ENCODE data around the gene ADARB2. TPM values are rescaled to one million over a fixed set of nuclear protein-coding genes. Genes with fewer than 3 reads are reported as not detected.

The ADARB2 gene
- total RNA-seq, 1 donor from 2014 or later: 0.08 TPM

GRCh38 chr10:1152386-1153250 is 584.7 kb downstream of the ADARB2 start:
- no peak for TF ChIP-seq CTCF (IDR thresholded peaks at IDR 0.05; ENCODE audit: insufficient read depth, low read length, poor library complexity, severe bottlenecking)
- DNase-seq (ENCODE audit: low read depth): no peak
- Histone ChIP-seq H3K27me3 (ENCODE audit: control insufficient read depth, insufficient read depth, low read length) (no peaks in the 10 kb centered on the region), H3K4me3 (ENCODE audit: low read depth, low read length) (no peak overlapping the region), H3K36me3 (ENCODE audit: control insufficient read depth, insufficient read depth, low read length) (no peaks in the 10 kb centered on the region)

- H3K36me3 ChIP-seq (ENCODE audit: control insufficient read depth, insufficient read depth, low read length): no peaks in the 10 kb centered on the region
- H3K4me3 ChIP-seq (ENCODE audit: low read depth, low read length): no peak overlapping the region
- peak; percentile 84 for DNase-seq (ENCODE audit: low read depth)
- H3K27me3 ChIP-seq (ENCODE audit: control insufficient read depth, insufficient read depth, low read length): no peaks in the 10 kb centered on the region
- TF ChIP-seq CTCF (IDR thresholded peaks at IDR 0.05; ENCODE audit: insufficient read depth, low read length, poor library complexity, severe bottlenecking): no peak
Measured at GRCh38 chr10:1151076-1152033, 586.0 kb downstream of the ADARB2 start.

GRCh38 chr10:1150638-1150955 is 586.7 kb downstream of the ADARB2 start:
- TF ChIP-seq CTCF (IDR thresholded peaks at IDR 0.05; ENCODE audit: insufficient read depth, low read length, poor library complexity, severe bottlenecking): no peak
- H3K27me3 ChIP-seq (ENCODE audit: control insufficient read depth, insufficient read depth, low read length): no peaks in the 10 kb centered on the region
- H3K4me3 ChIP-seq (ENCODE audit: low read depth, low read length): no peak overlapping the region
- H3K36me3 ChIP-seq (ENCODE audit: control insufficient read depth, insufficient read depth, low read length): no peaks in the 10 kb centered on the region
- DNase-seq (ENCODE audit: low read depth): no peak

- no peak for TF ChIP-seq CTCF (IDR thresholded peaks at IDR 0.05; ENCODE audit: insufficient read depth, low read length, poor library complexity, severe bottlenecking)
- no peak for DNase-seq (ENCODE audit: low read depth)
- H3K4me3 ChIP-seq (ENCODE audit: low read depth, low read length): no peak overlapping the region
- no peaks in the 10 kb centered on the region for H3K36me3 ChIP-seq (ENCODE audit: control insufficient read depth, insufficient read depth, low read length)
- no peaks in the 10 kb centered on the region for H3K27me3 ChIP-seq (ENCODE audit: control insufficient read depth, insufficient read depth, low read length)
Measured at GRCh38 chr10:1149793-1150637, 587.3 kb downstream of the ADARB2 start.

GRCh38 chr10:1148855-1149605 is 588.3 kb downstream of the ADARB2 start:
- TF ChIP-seq CTCF (IDR thresholded peaks at IDR 0.05; ENCODE audit: insufficient read depth, low read length, poor library complexity, severe bottlenecking): no peak
- DNase-seq (ENCODE audit: low read depth): no peak
- H3K27me3 ChIP-seq (ENCODE audit: control insufficient read depth, insufficient read depth, low read length): no peaks in the 10 kb centered on the region
- H3K36me3 ChIP-seq (ENCODE audit: control insufficient read depth, insufficient read depth, low read length): no peaks in the 10 kb centered on the region
- no peak overlapping the region for H3K4me3 ChIP-seq (ENCODE audit: low read depth, low read length)

Measured in kidney epithelial cell (primary cell).